Left hindlimb (tissue), 1 donor: ENCODE measurements around the gene PPA2.
"Not testable (repeated sequence)": the region's sequence is repeated elsewhere in the genome, so short reads cannot be mapped to it uniquely, and the experiment has no call there.

Experiments used
- DNase-seq: peaks from one replicate; pipeline ENCODE4 v3.0.0-alpha.2; 2018

Gene PPA2

GRCh38 chr4:105473324-105474098 lies at the start of gene PPA2:
Gene PPA2, minus strand, starts transcription at chr4:105474062. Its CDS starts 12 bp downstream, at chr4:105474050.
- peak; percentile 89 for DNase-seq

- DNase-seq = no peak
Observed at GRCh38 chr4:105520819-105521790, 47.2 kb upstream of the PPA2 start.

GRCh38 chr4:105510245-105510644 lies 36.4 kb upstream of the PPA2 start:
- DNase-seq = no peak

- no peak for DNase-seq
Observed at GRCh38 chr4:105509714-105510113, 35.9 kb upstream of the PPA2 start.

- no peak for DNase-seq
Observed at GRCh38 chr4:105509291-105509690, 35.4 kb upstream of the PPA2 start.

- no peak for DNase-seq
Observed at GRCh38 chr4:105504744-105505143, 30.9 kb upstream of the PPA2 start.

- no peak for DNase-seq
Observed at GRCh38 chr4:105503484-105503883, 29.6 kb upstream of the PPA2 start.

- no peak for DNase-seq
Observed at GRCh38 chr4:105496899-105497298, 23.0 kb upstream of the PPA2 start.

- DNase-seq = no peak
Observed at GRCh38 chr4:105495667-105496066, 21.8 kb upstream of the PPA2 start.

GRCh38 chr4:105490523-105490922 lies 16.7 kb upstream of the PPA2 start:
- no peak for DNase-seq

GRCh38 chr4:105483840-105484239 lies 10.0 kb upstream of the PPA2 start:
- no peak for DNase-seq

GRCh38 chr4:105474099-105474518 lies 247 bp upstream of the PPA2 start:
- DNase-seq = peak; percentile 91

GRCh38 chr4:105472871-105473323 lies 965 bp downstream of the PPA2 start:
- no peak for DNase-seq

- DNase-seq = peak; percentile 70
Observed at GRCh38 chr4:105471566-105472176, 2.2 kb downstream of the PPA2 start.

GRCh38 chr4:105470766-105471165 lies 3.1 kb downstream of the PPA2 start:
- DNase-seq = no peak

- DNase-seq = no peak
Observed at GRCh38 chr4:105469736-105470135, 4.1 kb downstream of the PPA2 start.

GRCh38 chr4:105466580-105466979 lies 7.3 kb downstream of the PPA2 start:
- DNase-seq = no peak

GRCh38 chr4:105464563-105464962 lies 9.3 kb downstream of the PPA2 start:
- DNase-seq = not testable (repeated sequence)

- no peak for DNase-seq
Observed at GRCh38 chr4:105462576-105462975, 11.3 kb downstream of the PPA2 start.

- DNase-seq = no peak
Observed at GRCh38 chr4:105461621-105462382, 12.1 kb downstream of the PPA2 start.

GRCh38 chr4:105461221-105461620 lies 12.6 kb downstream of the PPA2 start:
- DNase-seq = no peak

- no peak for DNase-seq
Observed at GRCh38 chr4:105460306-105460705, 13.6 kb downstream of the PPA2 start.
